ENCODE data around the gene AMT. TPM values are rescaled to one million over a fixed set of nuclear protein-coding genes. Genes with fewer than 3 reads are reported as not detected.

AMT gene
- total and polyA plus RNA-seq, 2 donors (not counting 1 experiment from before 2014, with no cell fraction given): 2.6 to 2.7 TPM

DNA sequence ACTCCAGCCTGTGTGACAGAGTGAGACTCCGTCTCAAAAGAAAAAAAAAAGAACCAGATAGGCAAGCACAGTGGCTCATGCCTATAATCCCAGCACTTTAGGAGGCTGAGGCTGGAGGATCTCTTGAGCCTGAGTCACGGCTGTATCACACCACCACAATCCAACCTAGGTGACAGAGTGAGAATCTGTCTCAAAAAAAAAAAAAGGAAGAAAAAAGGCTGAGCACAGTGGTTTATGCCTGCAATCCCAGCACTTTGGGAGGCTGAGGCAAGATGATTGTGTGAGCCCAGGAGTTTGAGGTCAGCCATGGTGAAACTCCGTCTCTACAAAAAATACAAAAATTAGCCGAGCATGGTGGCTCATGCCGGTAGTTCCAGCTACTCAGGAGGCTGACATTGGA, 12.5 kb upstream of the AMT start:
- Histone ChIP-seq H3K27ac (ENCODE audit: insufficient read depth, low read length) (no peak overlapping the region), H3K4me1 (ENCODE audit: control insufficient read depth, extremely low read depth, insufficient read depth, low read length) (no peaks in the 10 kb centered on the region), H3K27me3 (ENCODE audit: control insufficient read depth, insufficient read depth, low read length) (no peaks in the 10 kb centered on the region), H3K9ac (ENCODE audit: insufficient read depth, low read length) (no peak overlapping the region), H3K36me3 (ENCODE audit: control insufficient read depth, insufficient read depth, low read length) (no peaks in the 10 kb centered on the region), H3K4me3 (replicated peaks in 1 of 4; ENCODE audit: control extremely low read depth in 1 of 4, insufficient read depth in 1 of 4, low read depth in 3 of 4, low read length in 4 of 4) (no peak overlapping the region), H4K20me1 (ENCODE audit: control insufficient read depth, extremely low read depth, insufficient read depth, low read length) (no peaks in the 10 kb centered on the region), H3K9me3 (ENCODE audit: control insufficient read depth, insufficient read depth, low read depth, low read length) (no peaks in the 10 kb centered on the region), H3K79me2 (ENCODE audit: control insufficient read depth, insufficient read depth, low read length) (no peaks in the 10 kb centered on the region), H2AFZ (ENCODE audit: low read length) (no peak overlapping the region), H3K4me2 (ENCODE audit: extremely low read depth, insufficient read depth, low read length) (no peak overlapping the region)
- TF ChIP-seq, protein P1, sequence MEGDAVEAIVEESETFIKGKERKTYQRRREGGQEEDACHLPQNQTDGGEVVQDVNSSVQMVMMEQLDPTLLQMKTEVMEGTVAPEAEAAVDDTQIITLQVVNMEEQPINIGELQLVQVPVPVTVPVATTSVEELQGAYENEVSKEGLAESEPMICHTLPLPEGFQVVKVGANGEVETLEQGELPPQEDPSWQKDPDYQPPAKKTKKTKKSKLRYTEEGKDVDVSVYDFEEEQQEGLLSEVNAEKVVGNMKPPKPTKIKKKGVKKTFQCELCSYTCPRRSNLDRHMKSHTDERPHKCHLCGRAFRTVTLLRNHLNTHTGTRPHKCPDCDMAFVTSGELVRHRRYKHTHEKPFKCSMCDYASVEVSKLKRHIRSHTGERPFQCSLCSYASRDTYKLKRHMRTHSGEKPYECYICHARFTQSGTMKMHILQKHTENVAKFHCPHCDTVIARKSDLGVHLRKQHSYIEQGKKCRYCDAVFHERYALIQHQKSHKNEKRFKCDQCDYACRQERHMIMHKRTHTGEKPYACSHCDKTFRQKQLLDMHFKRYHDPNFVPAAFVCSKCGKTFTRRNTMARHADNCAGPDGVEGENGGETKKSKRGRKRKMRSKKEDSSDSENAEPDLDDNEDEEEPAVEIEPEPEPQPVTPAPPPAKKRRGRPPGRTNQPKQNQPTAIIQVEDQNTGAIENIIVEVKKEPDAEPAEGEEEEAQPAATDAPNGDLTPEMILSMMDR (conservative IDR thresholded peaks at IDR 0.05 in 1 of 2, IDR thresholded peaks at IDR 0.05 in 1 of 2; ENCODE audit: low read depth in 1 of 2, low read length in 2 of 2): no peak
- TF ChIP-seq EZH2 (IDR thresholded peaks at IDR 0.05; ENCODE audit: low read length, missing control alignments): no peak
- no peak for DNase-seq (ENCODE audit: low read depth in 2 of 2)

- no peak for TF ChIP-seq EZH2 (IDR thresholded peaks at IDR 0.05; ENCODE audit: low read length, missing control alignments)
- TF ChIP-seq, protein P1 (conservative IDR thresholded peaks at IDR 0.05 in 1 of 2, IDR thresholded peaks at IDR 0.05 in 1 of 2; ENCODE audit: low read depth in 1 of 2, low read length in 2 of 2): no peak
- Histone ChIP-seq H3K4me1 (ENCODE audit: control insufficient read depth, extremely low read depth, insufficient read depth, low read length) (no peaks in the 10 kb centered on the region), H3K36me3 (ENCODE audit: control insufficient read depth, insufficient read depth, low read length) (peaks cover 2% of the 10 kb centered on the region), H2AFZ (ENCODE audit: low read length) (peak overlapping the region; percentile 99), H4K20me1 (ENCODE audit: control insufficient read depth, extremely low read depth, insufficient read depth, low read length) (no peaks in the 10 kb centered on the region), H3K27ac (ENCODE audit: insufficient read depth, low read length) (peak overlapping the region; percentile 74), H3K79me2 (ENCODE audit: control insufficient read depth, insufficient read depth, low read length) (no peaks in the 10 kb centered on the region), H3K9ac (ENCODE audit: insufficient read depth, low read length) (peak overlapping the region; percentile 75), H3K9me3 (ENCODE audit: control insufficient read depth, insufficient read depth, low read depth, low read length) (no peaks in the 10 kb centered on the region), H3K27me3 (ENCODE audit: control insufficient read depth, insufficient read depth, low read length) (no peaks in the 10 kb centered on the region), H3K4me3 (replicated peaks in 1 of 4; ENCODE audit: control extremely low read depth in 1 of 4, insufficient read depth in 1 of 4, low read depth in 3 of 4, low read length in 4 of 4) (peak overlapping the region; percentile 69 to 86 (median 77)), H3K4me2 (ENCODE audit: extremely low read depth, insufficient read depth, low read length) (peak overlapping the region; percentile 97)
- DNase-seq (ENCODE audit: low read depth in 2 of 2): no peak
Measured at GRCh38 chr3:49428752-49429080, 6.4 kb upstream of the AMT start.

DNA sequence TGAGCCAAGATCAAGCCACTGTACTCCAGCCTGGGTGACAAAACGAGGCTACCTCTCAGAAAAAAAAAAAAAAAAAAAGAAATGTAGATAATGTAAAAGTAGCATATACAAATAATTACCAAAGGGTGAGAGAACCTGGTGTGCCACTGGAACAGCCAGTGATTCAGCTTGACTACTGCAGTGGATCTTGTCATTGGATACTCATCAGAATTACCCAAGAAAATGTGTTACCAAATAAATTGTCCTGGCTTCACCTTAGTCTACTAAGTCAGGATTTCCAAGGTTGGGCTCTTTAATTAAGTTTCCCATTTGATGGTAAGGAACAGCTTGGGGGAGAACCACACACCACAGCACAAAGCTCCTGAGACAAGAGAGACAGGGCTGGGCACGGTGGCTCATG, 5.3 kb upstream of the AMT start:
- Histone ChIP-seq H3K4me3 (replicated peaks in 1 of 4; ENCODE audit: control extremely low read depth in 1 of 4, insufficient read depth in 1 of 4, low read depth in 3 of 4, low read length in 4 of 4) (no peak overlapping the region), H3K36me3 (ENCODE audit: control insufficient read depth, insufficient read depth, low read length) (peaks cover 2% of the 10 kb centered on the region), H3K4me1 (ENCODE audit: control insufficient read depth, extremely low read depth, insufficient read depth, low read length) (peaks cover 6% of the 10 kb centered on the region), H3K27ac (ENCODE audit: insufficient read depth, low read length) (no peak overlapping the region), H3K9me3 (ENCODE audit: control insufficient read depth, insufficient read depth, low read depth, low read length) (no peaks in the 10 kb centered on the region), H3K79me2 (ENCODE audit: control insufficient read depth, insufficient read depth, low read length) (no peaks in the 10 kb centered on the region), H2AFZ (ENCODE audit: low read length) (no peak overlapping the region), H4K20me1 (ENCODE audit: control insufficient read depth, extremely low read depth, insufficient read depth, low read length) (no peaks in the 10 kb centered on the region), H3K4me2 (ENCODE audit: extremely low read depth, insufficient read depth, low read length) (no peak overlapping the region), H3K27me3 (ENCODE audit: control insufficient read depth, insufficient read depth, low read length) (no peaks in the 10 kb centered on the region), H3K9ac (ENCODE audit: insufficient read depth, low read length) (no peak overlapping the region)
- no peak for TF ChIP-seq EZH2 (IDR thresholded peaks at IDR 0.05; ENCODE audit: low read length, missing control alignments)
- TF ChIP-seq, protein P1 (conservative IDR thresholded peaks at IDR 0.05 in 1 of 2, IDR thresholded peaks at IDR 0.05 in 1 of 2; ENCODE audit: low read depth in 1 of 2, low read length in 2 of 2): no peak
- no peak for DNase-seq (ENCODE audit: low read depth in 2 of 2)

Measured in fibroblast of lung (primary cell).